H1 (cell line): ENCODE results near the gene ATG16L2. TPM values are rescaled to one million over a fixed set of nuclear protein-coding genes. Genes with fewer than 3 reads are reported as not detected.

Experiments used
- CTCF ChIA-PET: fragments of 300-600 bp; sonication (Branson Sonifier 250); formaldehyde crosslinking; loops from one replicate; lab custom pipeline; 2021; ENCODE audit not compliant: partially characterized antibody; lab: Charles Lee
- POLR2A ChIA-PET: fragments of 300-600 bp; sonication (Branson Sonifier 250); formaldehyde crosslinking; loops from one replicate; lab custom pipeline; 2021; ENCODE audit warnings: inconsistent platforms; ENCODE audit not compliant: partially characterized antibody; lab: Charles Lee
- DNase-seq, 2 experiments: peaks; one replicate each; pipeline versions ENCODE4 v3.0.0 to v3.0.0-alpha.2; 2010 to 2022; ENCODE audit warnings: low spot score in 2 of 2, low read depth in 1 of 2, mixed read lengths in 1 of 2
- FAIRE-seq: peaks from 2 replicates; lab custom pipeline; 2011; peaks lifted over from hg19 to GRCh38; lab: Jason Lieb, UNC
- H2AFZ ChIP-seq: 2 replicates; pipeline ENCODE4 v1.8.1; 2012; ENCODE audit warnings: low read length, inconsistent platforms
- H2AK5ac ChIP-seq: 2 replicates; pipeline ENCODE4 v1.6.1; 2013; ENCODE audit warnings: low read depth, low read length
- H2BK120ac ChIP-seq: replicated peaks from 2 replicates; pipeline ENCODE3; 2013; ENCODE audit warnings: low read depth, low read length, inconsistent platforms
- H2BK12ac ChIP-seq: 2 replicates; pipeline ENCODE4 v1.6.1; 2013; ENCODE audit warnings: low read depth, low read length
- H2BK15ac ChIP-seq: 2 replicates; pipeline ENCODE4 v1.6.1; 2013; ENCODE audit warnings: low read length
- H2BK20ac ChIP-seq: 2 replicates; pipeline ENCODE4 v1.6.1; 2013; ENCODE audit warnings: low read length
- H2BK5ac ChIP-seq: 2 replicates; pipeline ENCODE4 v1.6.1; 2013; ENCODE audit warnings: low read depth, low read length
- H3K14ac ChIP-seq: 2 replicates; pipeline ENCODE4 v1.6.1; 2013; ENCODE audit warnings: inconsistent platforms; ENCODE audit not compliant: insufficient read length
- H3K18ac ChIP-seq: 2 replicates; pipeline ENCODE4 v1.6.1; 2013; ENCODE audit warnings: low read length; ENCODE audit errors: extremely low read depth
- H3K23ac ChIP-seq: 2 replicates; pipeline ENCODE4 v1.6.1; 2013; ENCODE audit warnings: inconsistent platforms; ENCODE audit not compliant: insufficient read length
- H3K23me2 ChIP-seq: 2 replicates; pipeline ENCODE4 v1.6.1; 2013; ENCODE audit warnings: low read depth, low read length
- H3K27ac ChIP-seq: 2 replicates; pipeline ENCODE4 v1.6.1; 2011; ENCODE audit warnings: low read depth, low read length, inconsistent platforms
- H3K27me3 ChIP-seq, 4 experiments: replicated peaks in 1 of 4; 1 replicate in 1 of 4; 2 replicates in 3 of 4; pipeline versions ENCODE4 v1.6.1 to v1.8.1; 2011 to 2013; ENCODE audit warnings: low read length in 3 of 4, mild to moderate bottlenecking in 3 of 4, inconsistent platforms in 2 of 4, mixed read lengths in 2 of 4, moderate library complexity in 1 of 4; ENCODE audit not compliant: control insufficient read depth in 3 of 4, insufficient read depth in 3 of 4; ENCODE audit errors: extremely low read depth in 1 of 4
- H3K36me3 ChIP-seq, 4 experiments: 2 replicates each; pipeline versions ENCODE4 v1.6.1 to v1.8.1; 2011 to 2013; ENCODE audit warnings: mild to moderate bottlenecking in 4 of 4, low read length in 3 of 4, moderate library complexity in 2 of 4, control low read depth in 1 of 4, inconsistent platforms in 1 of 4; ENCODE audit not compliant: insufficient read depth in 4 of 4, control insufficient read depth in 2 of 4
- H3K4ac ChIP-seq: replicated peaks from 2 replicates; pipeline ENCODE3; 2013; ENCODE audit warnings: low read length, low read depth, mixed read lengths, inconsistent platforms; ENCODE audit not compliant: insufficient read length
- H3K4me1 ChIP-seq, 4 experiments: replicated peaks in 1 of 4; 1 replicate in 1 of 4; 2 replicates in 3 of 4; pipeline versions ENCODE4 v1.6.1 to v1.8.1; 2011 to 2013; ENCODE audit warnings: low read length in 3 of 4, inconsistent platforms in 2 of 4, mixed read lengths in 1 of 4; ENCODE audit not compliant: insufficient read depth in 4 of 4, control insufficient read depth in 3 of 4
- H3K4me2 ChIP-seq, 2 experiments: 2 replicates each; pipeline versions ENCODE4 v1.6.1 to v1.8.1; 2011 to 2013; ENCODE audit warnings: low read depth in 2 of 2, low read length in 2 of 2, control low read depth in 1 of 2, inconsistent platforms in 1 of 2, mild to moderate bottlenecking in 1 of 2; ENCODE audit not compliant: insufficient read depth in 1 of 2
- H3K4me3 ChIP-seq, 4 experiments: fragments of 200-600, 300-600 bp in 1 of 4; sonication (generic), shearing (Covaris generic), sonication (Bioruptor Twin) in 1 of 4; 2 replicates each; pipeline versions ENCODE4 v1.5.1 to v1.8.1; 2011 to 2016; ENCODE audit warnings: low read length in 4 of 4, low read depth in 3 of 4, control low read depth in 2 of 4, inconsistent platforms in 2 of 4, mild to moderate bottlenecking in 2 of 4, mixed read lengths in 1 of 4, moderate library complexity in 1 of 4; ENCODE audit not compliant: insufficient read depth in 2 of 4; ENCODE audit errors: extremely low read depth in 1 of 4
- H3K56ac ChIP-seq: replicated peaks from 2 replicates; pipeline ENCODE3; 2013; ENCODE audit warnings: low read depth, mild to moderate bottlenecking, mixed read lengths, low read length, inconsistent platforms; ENCODE audit not compliant: insufficient read length
- H3K79me1 ChIP-seq: 2 replicates; pipeline ENCODE4 v1.6.1; 2013; ENCODE audit warnings: low read depth, low read length, control low read depth
- H3K79me2 ChIP-seq, 2 experiments: 2 replicates each; pipeline versions ENCODE4 v1.6.1 to v1.8.1; 2012 to 2013; ENCODE audit warnings: low read length in 2 of 2, mild to moderate bottlenecking in 2 of 2, inconsistent platforms in 1 of 2; ENCODE audit not compliant: insufficient read depth in 2 of 2, control insufficient read depth in 1 of 2
- H3K9ac ChIP-seq, 4 experiments: replicated peaks in 1 of 4; 1 replicate in 1 of 4; 2 replicates in 3 of 4; pipeline versions ENCODE4 v1.6.1 to v1.8.1; 2011 to 2013; ENCODE audit warnings: low read depth in 3 of 4, low read length in 3 of 4, control low read depth in 2 of 4, mild to moderate bottlenecking in 2 of 4, moderate library complexity in 2 of 4, inconsistent platforms in 1 of 4; ENCODE audit errors: extremely low read depth in 1 of 4
- H3K9me3 ChIP-seq, 2 experiments: 2 replicates each; pipeline versions ENCODE4 v1.6.1 to v1.8.1; 2012 to 2013; ENCODE audit warnings: mild to moderate bottlenecking in 2 of 2, moderate library complexity in 2 of 2, control low read depth in 1 of 2, inconsistent platforms in 1 of 2, low read depth in 1 of 2, low read length in 1 of 2, mixed read lengths in 1 of 2; ENCODE audit not compliant: insufficient read depth in 2 of 2
- H4K20me1 ChIP-seq, 2 experiments: replicated peaks in 1 of 2; 2 replicates each; pipeline versions ENCODE3 to v1.8.1; 2011 to 2013; ENCODE audit warnings: inconsistent platforms in 2 of 2, low read length in 2 of 2, mild to moderate bottlenecking in 1 of 2; ENCODE audit not compliant: insufficient read depth in 2 of 2, control insufficient read depth in 1 of 2
- H4K5ac ChIP-seq: 2 replicates; pipeline ENCODE4 v1.6.1; 2013; ENCODE audit warnings: low read length, low read depth, mixed read lengths, inconsistent platforms; ENCODE audit not compliant: insufficient read length
- H4K8ac ChIP-seq: 2 replicates; pipeline ENCODE4 v1.8.0; 2013; ENCODE audit warnings: mild to moderate bottlenecking, moderate library complexity, low read length, inconsistent platforms; ENCODE audit not compliant: insufficient read depth; ENCODE audit errors: extremely low read depth
- H4K91ac ChIP-seq: replicated peaks from 2 replicates; pipeline ENCODE3; 2013; ENCODE audit warnings: low read length, mixed read lengths, inconsistent platforms; ENCODE audit not compliant: insufficient read length
- ASH2L ChIP-seq: fragments of 200-600, 300-600 bp; sonication (generic); IDR thresholded peaks from one replicate; pipeline ENCODE4 v1.7.1; 2017; ENCODE audit warnings: low read length
- EZH2 ChIP-seq: fragments of 200-600 bp; sonication (generic); IDR thresholded peaks from 2 replicates; pipeline ENCODE4 v1.7.1; 2012; ENCODE audit warnings: low read depth, mild to moderate bottlenecking, moderate library complexity, low read length, inconsistent platforms; ENCODE audit not compliant: severe bottlenecking
- GTF2F1 ChIP-seq: IDR thresholded peaks from 2 replicates; pipeline ENCODE4 v1.6.1; 2012; ENCODE audit warnings: low read depth, low read length, improper control_type of control experiment, borderline replicate concordance
- JUND ChIP-seq: IDR thresholded peaks from 2 replicates; pipeline ENCODE4 v1.6.1; 2011; ENCODE audit warnings: mild to moderate bottlenecking, improper control_type of control experiment, low read length
- NANOG ChIP-seq: IDR thresholded peaks from 2 replicates; pipeline ENCODE4 v1.6.1; 2011; ENCODE audit warnings: low read length, low read depth, mild to moderate bottlenecking, inconsistent platforms; ENCODE audit not compliant: insufficient read depth, poor library complexity, severe bottlenecking
- PHF8 ChIP-seq: fragments of 200-600 bp; sonication (generic); conservative IDR thresholded peaks from 2 replicates; pipeline ENCODE4 v1.7.1; 2012; ENCODE audit warnings: low read depth, mild to moderate bottlenecking, inconsistent platforms, low read length, moderate library complexity
- RFX5 ChIP-seq: IDR thresholded peaks from 2 replicates; pipeline ENCODE4 v1.6.1; 2011; ENCODE audit warnings: low read depth, low read length, improper control_type of control experiment, borderline replicate concordance
- RNF2 ChIP-seq: fragments of 200-900, 300-1000 bp; sonication (generic); IDR thresholded peaks from 2 replicates; pipeline ENCODE4 v1.7.1; 2016; ENCODE audit warnings: borderline replicate concordance, low read depth, mild to moderate bottlenecking, antibody characterized with exemption, low read length; ENCODE audit not compliant: poor library complexity, severe bottlenecking; ENCODE audit errors: missing control alignments
- RXRA ChIP-seq: IDR thresholded peaks from 2 replicates; pipeline ENCODE4 v1.6.1; 2011; ENCODE audit warnings: low read depth, mild to moderate bottlenecking, low read length, moderate library complexity; ENCODE audit not compliant: insufficient read depth
- SRF ChIP-seq: IDR thresholded peaks from 2 replicates; pipeline ENCODE4 v1.6.1; 2011; ENCODE audit warnings: mild to moderate bottlenecking, low read depth, low read length, moderate library complexity
- WGBS, 2 experiments: shearing (Covaris generic) in 1 of 2; methylation state at CpG; one replicate each; pipeline versions ENCODE4 v1.1.6 to v1.1.7; 2013 to 2015; ENCODE audit warnings: low lambda C conversion rate in 2 of 2, mixed read lengths in 2 of 2, inconsistent platforms in 1 of 2, low coverage in 1 of 2, missing lambda C conversion rate in 1 of 2; ENCODE audit not compliant: insufficient replicate concordance in 2 of 2, insufficient coverage in 1 of 2, insufficient read length in 1 of 2; ENCODE audit errors: extremely low coverage in 1 of 2, missing lambda C conversion rate in 1 of 2; 5-methylcytosine and 5-hydroxymethylcytosine counted together
- polyA plus RNA-seq, 7 experiments: library from polyadenylated mRNA; depleted of rRNA in 3 of 7; stranded (reverse) in 5 of 7; unstranded in 2 of 7; fragments of >200 nt in 5 of 7; fragments of 200-250 nt in 2 of 7; gene quantifications; 1 replicate in 5 of 7; 2 replicates in 1 of 7; 4 replicates in 1 of 7; pipeline versions ENCODE4 v1.2.1 to v1.2.3, GENCODE V29; 2011 to 2013; ENCODE audit warnings: missing spikeins in 2 of 7, mixed read lengths in 2 of 7
- total RNA-seq: library from RNA; stranded (reverse); fragmentation: NEBNext Ultra II Directional; extraction: Animal tissue kit (Norgen Biotek cat#: 25700); gene quantifications from 2 replicates; pipeline ENCODE4 v1.2.1, GENCODE V29; 2021

ATG16L2 gene
- total and polyA plus RNA-seq, 2 of the 8 experiments (the other 6 are each of a cell fraction or from before 2014, with no cell fraction given): 11.0 to 18.5 TPM

DNA sequence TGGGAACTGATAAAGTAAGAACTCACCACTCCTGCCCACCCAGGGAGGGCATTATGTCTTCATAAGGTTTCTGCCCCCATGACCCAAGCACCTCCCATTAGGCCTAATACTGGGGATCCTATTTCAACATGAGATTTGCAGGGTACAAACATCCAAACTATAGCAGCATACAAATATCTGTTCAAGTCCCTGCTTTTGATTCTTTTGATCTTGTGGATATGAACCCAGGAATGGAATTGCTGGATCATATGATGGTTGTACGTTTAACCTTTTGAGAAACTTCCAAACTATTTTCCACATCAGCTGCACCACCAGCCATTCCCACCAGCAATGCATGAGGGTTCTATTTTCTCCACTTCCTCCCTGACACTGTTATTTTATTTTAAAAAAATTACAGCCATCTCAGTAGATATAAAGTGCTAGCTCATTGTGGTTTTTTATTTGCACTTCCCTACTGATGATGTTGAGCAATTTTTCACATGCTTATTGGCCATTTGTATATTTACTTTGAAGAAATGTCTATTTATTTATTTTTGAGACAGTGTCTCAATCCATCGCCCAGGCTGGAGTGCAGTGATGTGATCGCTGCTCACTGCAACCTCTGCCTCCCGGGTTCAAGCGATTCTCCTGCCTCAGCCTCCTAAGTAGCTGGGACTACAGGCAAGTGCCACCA lies 7.1 kb upstream of the ATG16L2 start:
- CTCF ChIA-PET: interaction anchor here (1.0 to 1.8 kb wide), 2 partner anchors 13 to 82 kb away, joined by 4 to 8 read pairs; partner anchors contain the start of gene STARD10
- peaks cover 0 to 3% (median 0%) of the 10 kb centered on the region in 4 experiments; a peak in 1 of 8 replicates for H3K36me3 ChIP-seq
- H3K23me2 ChIP-seq: no peaks in the 10 kb centered on the region
- no peak overlapping the region for H4K5ac ChIP-seq
- H2BK20ac ChIP-seq: no peak overlapping the region
- no peak overlapping the region for H2BK15ac ChIP-seq
- no peak overlapping the region for H4K8ac ChIP-seq
- no peak overlapping the region for H2BK120ac ChIP-seq
- no peak overlapping the region for H3K14ac ChIP-seq
- WGBS, 2 experiments: 91% methylated on average over 5 of the region's 5 CpGs; no CpG with 5 or more reads in 1 of the 2 experiments
- no peak overlapping the region for H3K27ac ChIP-seq
- no peak overlapping the region for H2BK12ac ChIP-seq
- no peak overlapping the region for H3K18ac ChIP-seq
- no peaks in the 10 kb centered on the region for H3K9me3 ChIP-seq
- no peak overlapping the region for H2BK5ac ChIP-seq
- no peak overlapping the region for H3K9ac ChIP-seq
- H4K91ac ChIP-seq: no peak overlapping the region
- DNase-seq: no peak
- peaks cover 0 to 2% of the 10 kb centered on the region in 2 experiments for H4K20me1 ChIP-seq
- H3K4ac ChIP-seq: no peak overlapping the region
- no peak overlapping the region for H2AK5ac ChIP-seq
- TF ChIP-seq RNF2: no peak
- no peak for TF ChIP-seq GTF2F1
- TF ChIP-seq RXRA: no peak
- no peak for TF ChIP-seq NANOG
- no peak for TF ChIP-seq ASH2L
- TF ChIP-seq JUND: no peak
- no peak for TF ChIP-seq SRF
- TF ChIP-seq PHF8: no peak
- TF ChIP-seq EZH2: no peak
- TF ChIP-seq RFX5: no peak
- TF ChIP-seq, all 59 proteins: peak for 0
- Histone ChIP-seq H3K4me3 (no peak overlapping the region), H3K79me1 (no peaks in the 10 kb centered on the region), H3K27me3 (no peaks in the 10 kb centered on the region), H3K79me2 (no peaks in the 10 kb centered on the region; a peak in 1 of 4 replicates), H3K4me2 (no peak overlapping the region), H3K23ac (no peak overlapping the region), H3K4me1 (no peaks in the 10 kb centered on the region), H3K56ac (no peak overlapping the region), H2AFZ (no peak overlapping the region)
- no peak for FAIRE-seq
- POLR2A ChIA-PET: interaction anchor here (1.0 to 1.4 kb wide), 4 partner anchors 9 to 127 kb away, joined by 3 to 4 read pairs (median 4); partner anchors contain the start of gene STARD10
